ENCODE data around the gene CHMP1A.
A peak's percentile ranks its signal among the peaks of the same experiment; 100 is the strongest.
"Not testable (repeated sequence)": the region's sequence is repeated elsewhere in the genome, so short reads cannot be mapped to it uniquely, and the experiment has no call there.

Gene CHMP1A

GRCh38 chr16:89657442-89658220 lies at the start of gene CHMP1A, which contains the start of gene SPATA33:
TSS of gene CHMP1A (minus strand) at chr16:89657708. CDS start at chr16:89657588, 120 bp downstream.
TSS of gene SPATA33 (plus strand) at chr16:89657836. CDS start at chr16:89657912, 76 bp downstream.
- peak; percentile 69 for DNase-seq (ENCODE audit: low read depth)

DNA sequence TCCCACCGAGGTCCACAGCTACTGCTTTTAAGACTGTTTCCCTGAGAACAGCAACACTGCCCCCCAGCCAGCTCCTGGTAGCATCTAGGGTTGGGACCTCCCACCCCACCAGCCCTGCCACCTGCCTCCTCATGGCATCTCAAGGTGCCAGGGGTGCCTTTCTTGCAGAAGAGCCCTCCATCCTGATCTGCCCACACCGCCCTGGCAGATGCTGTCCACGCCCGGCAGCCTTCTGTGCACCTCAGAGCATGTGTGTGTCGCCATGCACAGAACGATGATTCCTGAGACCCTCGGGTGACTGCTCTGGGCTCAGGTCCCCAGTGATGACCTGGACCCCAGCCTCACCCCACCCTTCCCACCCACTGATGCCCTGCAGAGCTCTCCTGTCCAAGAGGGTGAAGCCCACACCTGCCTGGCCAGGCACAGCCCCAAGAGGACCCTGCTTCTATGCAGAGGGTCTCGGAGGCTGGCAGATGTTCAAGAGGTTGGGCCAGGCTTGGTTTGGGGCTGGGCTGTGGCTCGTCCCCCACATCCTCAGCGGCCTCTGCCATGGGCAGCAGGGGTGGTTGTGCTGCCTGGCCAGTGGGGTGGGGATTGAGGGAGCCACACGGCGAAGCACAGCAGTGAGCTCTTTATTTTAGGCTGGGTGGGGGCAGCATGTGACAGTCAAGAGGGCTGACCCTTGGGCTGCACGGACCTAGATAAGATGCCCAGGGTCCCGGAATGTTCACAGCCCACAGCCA lies 49.2 kb upstream of the CHMP1A start:
- DNase-seq (ENCODE audit: low read depth): no peak

DNA sequence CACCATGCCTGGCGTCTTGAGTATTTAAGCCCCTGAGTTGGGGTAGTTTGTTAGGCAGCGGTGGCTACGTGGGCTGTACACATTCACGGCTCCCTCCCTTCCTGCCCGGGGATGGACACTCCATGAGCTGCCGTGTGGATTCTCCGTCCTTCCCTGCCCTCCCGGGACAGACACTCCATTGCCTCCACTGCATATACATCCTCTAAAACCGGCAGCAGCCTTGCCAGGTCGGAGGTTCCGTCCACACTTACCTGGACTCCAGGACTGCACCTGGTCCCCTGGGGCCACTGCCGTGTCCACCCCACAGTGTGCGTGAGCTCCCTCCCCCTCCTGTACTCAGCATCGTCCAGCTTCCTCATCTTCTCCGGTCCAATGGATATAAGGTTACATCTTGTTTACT lies 47.5 kb upstream of the CHMP1A start:
- DNase-seq (ENCODE audit: low read depth): no peak

GRCh38 chr16:89704281-89704680 lies 46.8 kb upstream of the CHMP1A start:
- DNase-seq (ENCODE audit: low read depth): no peak

DNA sequence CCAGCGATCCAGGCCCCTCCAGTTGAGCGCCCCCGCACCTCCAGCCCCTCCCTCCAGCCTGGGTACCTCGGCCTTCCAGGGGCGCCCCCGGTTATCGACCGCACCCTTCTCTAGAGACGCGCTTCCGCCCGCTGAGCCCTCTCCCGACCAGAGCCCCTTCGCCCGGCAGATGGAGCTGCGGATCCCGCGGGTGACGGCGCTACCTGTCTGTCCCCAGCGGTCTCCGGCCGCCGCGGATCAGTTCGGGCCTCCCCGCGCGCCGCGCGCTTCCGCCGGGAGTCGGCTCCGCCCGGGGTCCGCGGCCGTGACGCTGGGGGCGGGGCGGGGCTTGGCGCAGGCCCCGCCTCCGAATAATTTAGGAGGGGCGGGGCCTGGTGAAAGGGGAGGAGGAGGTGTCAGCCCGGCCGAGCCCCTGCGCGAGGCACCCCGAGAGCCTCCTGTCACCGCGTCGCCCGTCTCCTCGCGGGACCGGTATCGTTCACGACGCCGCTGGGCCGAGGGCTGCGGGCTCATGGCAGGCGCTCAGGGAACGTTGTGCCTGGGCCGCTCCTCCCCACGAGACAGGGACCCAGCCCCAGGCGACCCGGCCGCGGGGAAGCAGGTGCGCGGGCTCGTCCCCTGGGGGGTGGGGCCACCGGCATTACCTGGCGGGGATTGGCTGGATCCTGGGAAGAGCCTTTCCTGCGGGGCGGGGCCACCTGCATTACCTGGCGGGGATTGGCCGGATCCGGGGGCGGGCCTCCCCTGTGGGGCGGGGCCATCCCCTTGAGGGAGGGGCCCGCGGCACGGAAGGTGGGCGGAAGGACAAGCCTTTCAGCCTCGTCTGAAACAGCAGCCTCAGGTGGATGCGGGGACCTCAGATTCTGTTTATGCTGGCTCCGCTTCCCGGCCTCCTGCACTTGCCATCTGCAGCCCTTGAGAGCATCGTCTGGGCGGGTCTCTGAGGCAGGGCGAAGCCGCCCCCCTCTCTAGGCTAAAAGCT lies 44.2 kb upstream of the CHMP1A start, which contains the start of gene SPATA2L:
TSS of gene SPATA2L (minus strand) at position 281 of the 982 bp plus-strand sequence. CDS start 473 bp downstream, outside the sequence.
- DNase-seq (ENCODE audit: low read depth): peak; percentile 84

DNA sequence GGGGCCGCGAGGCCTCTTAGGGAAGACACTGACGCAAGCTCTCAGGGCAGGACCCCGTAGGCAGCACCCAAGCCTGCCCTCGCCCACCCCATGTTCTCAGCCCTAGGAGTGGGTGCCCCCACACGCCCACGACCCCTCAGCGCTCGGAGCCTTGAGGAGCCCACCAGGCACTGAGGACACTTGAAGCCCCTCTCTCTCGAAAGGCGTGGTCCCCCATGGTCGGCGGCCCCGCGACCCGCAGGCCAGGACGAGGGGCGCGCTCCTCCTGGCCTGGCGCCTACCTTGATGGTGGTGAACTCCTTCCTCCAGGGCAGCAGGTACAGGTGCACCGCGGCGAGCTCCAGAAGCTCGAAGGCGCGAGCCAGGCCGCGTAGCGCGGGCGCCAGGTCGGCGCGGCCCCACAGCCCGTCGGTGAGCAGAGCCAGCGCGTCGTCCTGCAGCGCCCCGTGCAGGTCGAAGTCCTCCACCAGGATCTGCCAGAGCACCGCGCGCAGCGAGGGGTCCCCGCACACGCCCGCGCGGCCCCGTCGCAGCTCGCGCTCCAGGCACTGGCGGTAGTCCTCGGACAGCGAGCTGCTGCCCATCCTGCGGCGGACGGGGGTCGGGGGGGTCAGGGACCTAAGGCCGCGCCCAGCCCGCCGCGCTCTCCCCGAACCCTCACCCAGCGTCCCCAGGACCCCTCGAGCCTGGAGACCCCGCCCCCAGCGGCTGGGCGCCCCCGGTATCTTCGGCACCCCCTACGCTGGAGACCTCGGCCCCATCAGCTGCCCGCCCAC lies 43.3 kb upstream of the CHMP1A start:
- DNase-seq (ENCODE audit: low read depth): peak; percentile 33

DNA sequence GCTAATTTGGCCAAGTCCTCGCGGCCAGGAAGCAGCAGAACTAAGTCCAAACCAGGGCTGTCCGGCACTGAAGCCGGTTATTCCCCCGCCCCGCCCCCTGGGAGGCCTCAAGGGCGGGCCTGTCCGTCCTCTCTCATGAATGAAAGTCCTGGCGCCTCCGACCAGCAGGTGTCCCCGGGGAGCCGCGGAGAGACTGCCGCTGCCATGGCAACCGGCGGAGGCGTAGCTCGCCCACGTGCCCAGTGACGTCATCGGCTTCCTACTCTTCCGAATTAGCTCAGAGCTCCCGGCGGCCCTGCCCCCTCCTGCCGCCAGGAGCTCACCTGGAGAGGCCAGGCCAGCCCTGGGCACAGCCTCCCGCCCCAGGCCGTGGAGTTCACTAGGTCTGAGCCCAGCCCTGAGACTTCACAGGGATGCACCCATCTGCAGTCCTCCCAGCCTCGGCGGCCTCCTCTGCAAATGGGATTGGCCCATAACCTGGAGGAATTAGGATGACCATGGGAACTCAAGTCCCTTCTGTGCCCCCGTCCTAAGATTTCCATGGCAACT lies 42.7 kb upstream of the CHMP1A start:
- peak; percentile 94 for DNase-seq (ENCODE audit: low read depth)

GRCh38 chr16:89699629-89700099 lies 42.2 kb upstream of the CHMP1A start:
- not testable (repeated sequence) for DNase-seq (ENCODE audit: low read depth)

- DNase-seq (ENCODE audit: low read depth): not testable (repeated sequence)
These were observed 41.2 kb upstream of the CHMP1A start for GRCh38 chr16:89698717-89699116.

DNA sequence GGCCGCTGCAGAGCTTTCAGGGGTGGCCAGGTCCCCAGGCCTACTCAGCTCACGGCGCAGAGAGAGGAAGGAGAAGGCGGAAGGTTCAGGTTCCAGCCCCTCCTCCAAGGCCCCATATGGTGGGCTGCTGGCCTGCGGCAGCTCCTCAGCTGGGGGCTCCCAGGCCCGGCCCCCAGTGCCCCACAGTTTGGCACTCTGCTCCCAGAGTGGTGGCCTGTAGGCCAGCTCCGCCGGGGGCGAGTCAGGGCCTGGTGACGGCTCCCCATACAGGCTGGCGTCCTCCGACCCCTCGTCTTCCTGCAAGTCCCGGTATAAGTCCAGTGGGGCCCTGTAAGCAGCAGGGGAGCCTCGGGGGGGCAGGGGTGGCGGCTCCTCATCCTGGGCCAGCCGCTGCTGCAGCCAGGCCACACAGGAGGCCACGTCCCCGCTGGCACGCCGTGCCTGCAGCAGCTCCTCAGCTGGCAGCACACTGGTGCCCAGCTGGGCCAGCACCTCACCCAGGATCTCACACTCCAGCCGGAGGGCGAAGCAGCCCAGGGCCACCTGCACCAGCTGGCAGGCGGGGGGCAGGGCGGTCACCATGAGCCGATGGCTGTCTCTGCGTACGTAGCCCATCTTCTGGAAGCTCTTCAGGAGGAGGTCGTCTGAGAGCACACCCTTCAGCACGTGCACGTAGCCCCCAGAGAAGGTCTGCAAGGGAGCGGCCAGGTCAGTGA lies 40.3 kb upstream of the CHMP1A start:
- no peak for DNase-seq (ENCODE audit: low read depth)

DNA sequence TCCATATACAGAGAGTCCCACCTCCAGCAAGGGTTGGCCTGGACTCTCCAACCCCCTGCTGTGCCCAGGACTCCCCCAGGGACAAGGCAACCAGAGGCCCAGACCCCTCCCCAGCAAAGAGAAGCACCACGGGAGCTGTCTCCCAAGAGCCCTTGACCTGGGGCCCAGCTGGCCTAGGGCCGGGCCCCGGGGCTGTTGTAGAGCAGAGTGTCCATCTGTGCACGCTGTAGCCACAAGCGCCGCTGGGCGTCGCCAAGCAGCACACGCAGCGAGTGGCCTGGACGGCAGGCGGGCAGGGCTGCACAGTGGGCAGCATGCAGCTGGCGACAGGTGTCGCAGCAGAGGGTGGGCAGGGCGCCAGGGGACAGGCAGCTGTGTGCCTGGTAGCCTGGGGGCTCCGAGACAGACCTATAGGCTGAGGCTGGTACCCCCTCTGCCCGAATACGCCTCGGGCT lies 39.7 kb upstream of the CHMP1A start:
- DNase-seq (ENCODE audit: low read depth): no peak

DNA sequence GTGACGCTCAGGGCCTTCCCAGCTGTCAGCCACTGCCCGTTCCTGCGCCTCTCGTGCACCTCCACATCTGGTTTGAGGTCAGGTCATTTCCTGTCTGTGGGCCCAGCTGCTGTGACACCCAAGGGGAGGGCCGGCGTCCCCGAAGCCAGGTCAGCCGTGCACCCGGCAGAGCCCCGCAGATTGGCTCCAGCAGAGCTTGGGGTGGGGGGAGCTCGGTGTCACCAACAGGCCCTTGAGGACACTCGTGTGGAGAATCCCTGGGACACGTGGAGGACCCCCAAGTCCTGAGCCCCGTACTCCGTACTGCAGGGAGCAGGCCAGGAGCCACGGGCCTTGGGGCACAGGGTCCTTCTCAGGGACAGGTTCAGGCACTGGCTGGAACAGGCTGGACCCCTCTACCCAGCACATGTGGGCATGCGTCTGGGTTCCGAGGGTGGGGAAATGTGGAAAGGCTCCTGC lies 39.2 kb upstream of the CHMP1A start:
- no peak for DNase-seq (ENCODE audit: low read depth)

- DNase-seq (ENCODE audit: low read depth): no peak
These were observed 38.6 kb upstream of the CHMP1A start for GRCh38 chr16:89695875-89696669.

GRCh38 chr16:89695086-89695874 lies 37.8 kb upstream of the CHMP1A start:
- DNase-seq (ENCODE audit: low read depth): no peak

DNA sequence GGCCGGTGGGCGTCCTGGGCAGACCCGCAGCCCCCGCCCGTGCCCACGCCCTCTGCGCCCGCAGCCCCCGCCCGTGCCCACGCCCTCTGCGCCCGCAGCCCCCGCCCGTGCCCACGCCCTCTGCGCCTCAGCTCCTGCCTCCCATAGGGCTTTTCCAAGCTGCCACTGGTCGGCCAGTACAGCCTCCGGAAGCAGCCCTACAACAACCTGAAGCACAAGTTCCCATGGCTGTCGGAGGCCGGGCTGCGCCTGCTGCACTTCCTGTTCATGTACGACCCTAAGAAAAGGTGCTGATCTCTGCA lies 37.2 kb upstream of the CHMP1A start:
- not testable (repeated sequence) for DNase-seq (ENCODE audit: low read depth)

- DNase-seq (ENCODE audit: low read depth): no peak
These were observed 36.6 kb upstream of the CHMP1A start for GRCh38 chr16:89693931-89694783.

GRCh38 chr16:89693289-89693731 lies 35.8 kb upstream of the CHMP1A start:
- DNase-seq (ENCODE audit: low read depth): no peak
